Measurements from ENCODE around the gene LSS. TPM values are rescaled to one million over a fixed set of nuclear protein-coding genes. Genes with fewer than 3 reads are reported as not detected.

The LSS gene
- total RNA-seq, 4 donors from 2014 or later, result 43.7 to 172 (median 66.5) TPM

GRCh38 chr21:46266946-46267345, 38.4 kb upstream of the LSS start:
- Histone ChIP-seq H3K4me3 (no peak overlapping the region), H3K27ac (no peak overlapping the region), H3K36me3 (peaks cover 0 to 97% (median 0%) of the 10 kb centered on the region in 3 donors), H3K27me3 (no peaks in the 10 kb centered on the region), H3K4me1 (no peaks in the 10 kb centered on the region), H3K9me3 (no peaks in the 10 kb centered on the region)
- no peak for DNase-seq
- TF ChIP-seq CTCF (IDR thresholded peaks at IDR 0.05), result no peak

GRCh38 chr21:46265736-46266525, 37.4 kb upstream of the LSS start:
- H3K36me3 ChIP-seq, result peaks cover 0 to 97% (median 0%) of the 10 kb centered on the region in 3 donors
- H3K4me3 ChIP-seq, result no peak overlapping the region
- no peak for TF ChIP-seq CTCF (IDR thresholded peaks at IDR 0.05)
- no peak for TF ChIP-seq POLR2A (IDR thresholded peaks at IDR 0.05)
- no peaks in the 10 kb centered on the region for H3K4me1 ChIP-seq
- no peaks in the 10 kb centered on the region for H3K27me3 ChIP-seq
- no peak overlapping the region for H3K27ac ChIP-seq
- no peak for DNase-seq
- no peaks in the 10 kb centered on the region for H3K9me3 ChIP-seq

- no peak overlapping the region for H3K4me3 ChIP-seq
- TF ChIP-seq CTCF (IDR thresholded peaks at IDR 0.05) (no peak), POLR2A (IDR thresholded peaks at IDR 0.05) (no peak)
- H3K27me3 ChIP-seq, result no peaks in the 10 kb centered on the region
- peaks cover 0 to 97% (median 0%) of the 10 kb centered on the region in 3 donors for H3K36me3 ChIP-seq
- no peak overlapping the region for H3K27ac ChIP-seq
- no peak for DNase-seq
- no peaks in the 10 kb centered on the region for H3K4me1 ChIP-seq
- no peaks in the 10 kb centered on the region for H3K9me3 ChIP-seq
Observed at GRCh38 chr21:46264690-46265144, 36.1 kb upstream of the LSS start.

GRCh38 chr21:46264046-46264689, 35.6 kb upstream of the LSS start:
- peaks cover 0 to 97% (median 0%) of the 10 kb centered on the region in 3 donors for H3K36me3 ChIP-seq
- no peaks in the 10 kb centered on the region for H3K4me1 ChIP-seq
- no peak for DNase-seq
- H3K9me3 ChIP-seq, result no peaks in the 10 kb centered on the region
- no peak overlapping the region for H3K27ac ChIP-seq
- no peak overlapping the region for H3K4me3 ChIP-seq
- H3K27me3 ChIP-seq, result no peaks in the 10 kb centered on the region
- no peak for TF ChIP-seq POLR2A (IDR thresholded peaks at IDR 0.05)
- TF ChIP-seq CTCF (IDR thresholded peaks at IDR 0.05), result no peak

- Histone ChIP-seq H3K4me1 (peaks cover 0 to 4% (median 0%) of the 10 kb centered on the region in 4 donors), H3K4me3 (no peak overlapping the region), H3K27ac (no peak overlapping the region), H3K9me3 (no peaks in the 10 kb centered on the region), H3K27me3 (no peaks in the 10 kb centered on the region), H3K36me3 (peaks cover 0 to 94% (median 4%) of the 10 kb centered on the region in 3 donors)
- no peak for TF ChIP-seq CTCF (IDR thresholded peaks at IDR 0.05)
- no peak for TF ChIP-seq POLR2A (IDR thresholded peaks at IDR 0.05)
- no peak for DNase-seq
Observed at GRCh38 chr21:46256501-46256994, 28.0 kb upstream of the LSS start.

All from Peyer's patch (tissue), 4 donors.